ENCODE data around the gene IFIT2.
"Not testable (repeated sequence)": the region's sequence is repeated elsewhere in the genome, so short reads cannot be mapped to it uniquely, and the experiment has no call there.

The IFIT2 gene, protein sequence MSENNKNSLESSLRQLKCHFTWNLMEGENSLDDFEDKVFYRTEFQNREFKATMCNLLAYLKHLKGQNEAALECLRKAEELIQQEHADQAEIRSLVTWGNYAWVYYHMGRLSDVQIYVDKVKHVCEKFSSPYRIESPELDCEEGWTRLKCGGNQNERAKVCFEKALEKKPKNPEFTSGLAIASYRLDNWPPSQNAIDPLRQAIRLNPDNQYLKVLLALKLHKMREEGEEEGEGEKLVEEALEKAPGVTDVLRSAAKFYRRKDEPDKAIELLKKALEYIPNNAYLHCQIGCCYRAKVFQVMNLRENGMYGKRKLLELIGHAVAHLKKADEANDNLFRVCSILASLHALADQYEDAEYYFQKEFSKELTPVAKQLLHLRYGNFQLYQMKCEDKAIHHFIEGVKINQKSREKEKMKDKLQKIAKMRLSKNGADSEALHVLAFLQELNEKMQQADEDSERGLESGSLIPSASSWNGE

DNA sequence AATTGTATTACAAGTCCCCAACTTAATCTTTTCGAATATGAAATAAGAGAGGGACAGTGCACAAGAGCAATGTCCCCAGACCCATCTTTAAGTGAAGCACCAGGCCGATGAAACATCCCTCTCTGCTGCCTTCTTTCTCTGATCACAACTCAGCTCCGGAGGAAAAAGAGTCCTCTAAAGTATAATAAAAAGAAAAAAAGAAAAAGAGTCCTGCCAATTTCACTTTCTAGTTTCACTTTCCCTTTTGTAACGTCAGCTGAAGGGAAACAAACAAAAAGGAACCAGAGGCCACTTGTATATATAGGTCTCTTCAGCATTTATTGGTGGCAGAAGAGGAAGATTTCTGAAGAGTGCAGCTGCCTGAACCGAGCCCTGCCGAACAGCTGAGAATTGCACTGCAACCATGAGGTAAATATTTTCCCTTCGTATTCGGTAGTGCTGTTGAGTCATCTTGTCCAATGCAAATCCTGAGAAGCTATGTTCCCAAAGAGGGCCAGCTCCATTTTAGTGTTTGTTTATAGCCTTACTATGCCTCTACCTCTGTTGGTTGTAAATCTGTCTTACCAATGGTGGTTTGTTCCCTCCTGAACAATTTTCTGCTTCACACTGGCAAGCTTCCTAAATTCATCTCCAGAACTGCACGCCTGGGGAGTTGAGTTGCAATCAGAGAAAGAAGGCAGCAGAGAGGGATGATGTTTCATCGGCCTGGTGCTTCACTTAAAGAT, at the start of gene IFIT2:
Gene IFIT2, plus strand, starts transcription at position 326 of the 725 bp plus-strand sequence. Its CDS starts 78 bp downstream, at position 404.
- no peak for DNase-seq

DNA sequence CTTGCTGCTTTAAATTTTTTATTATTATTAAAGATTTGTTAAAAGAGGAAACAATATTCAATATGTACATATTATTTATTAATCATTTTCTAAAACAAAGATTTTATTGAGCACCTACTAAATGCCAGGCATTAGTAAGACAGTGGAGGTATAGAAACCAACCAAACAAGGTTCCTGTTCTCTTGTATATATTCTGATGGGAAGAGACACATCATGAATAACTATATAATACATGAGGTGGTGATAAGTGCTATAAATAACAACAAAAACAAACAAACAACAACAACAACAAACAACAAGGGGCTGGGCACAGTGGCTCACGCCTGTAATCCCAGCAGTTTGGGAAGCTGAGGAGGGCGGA, 49.6 kb upstream of the IFIT2 start:
- no peak for DNase-seq

- DNase-seq: not testable (repeated sequence)
These were observed 46.7 kb upstream of the IFIT2 start for GRCh38 chr10:89255091-89255579.

DNA sequence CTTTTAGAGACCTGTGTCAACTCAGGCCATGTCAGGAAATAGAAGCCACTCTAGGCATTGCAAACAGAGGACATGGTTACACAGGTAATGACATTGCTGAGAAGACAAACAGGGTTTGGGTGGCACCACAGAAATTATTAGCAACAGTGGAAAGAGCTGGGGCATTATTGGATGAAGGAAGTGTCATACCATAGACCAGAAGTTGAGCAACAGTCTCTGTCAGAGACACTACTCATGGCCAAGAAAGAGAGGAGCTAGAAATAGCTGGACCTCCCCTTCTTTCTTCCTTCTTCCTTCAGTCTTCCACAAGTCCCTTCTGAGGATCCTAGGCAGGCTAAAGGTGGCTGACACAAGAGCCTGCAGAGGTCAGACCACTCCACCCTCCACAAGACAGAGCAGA, 46.1 kb upstream of the IFIT2 start:
- no peak for DNase-seq

- no peak for DNase-seq
These were observed 45.5 kb upstream of the IFIT2 start for GRCh38 chr10:89256340-89256739.

GRCh38 chr10:89256962-89257361, 44.9 kb upstream of the IFIT2 start:
- DNase-seq: no peak

- no peak for DNase-seq
These were observed 44.3 kb upstream of the IFIT2 start for GRCh38 chr10:89257581-89257980.

GRCh38 chr10:89258881-89259280, 43.0 kb upstream of the IFIT2 start:
- no peak for DNase-seq

DNA sequence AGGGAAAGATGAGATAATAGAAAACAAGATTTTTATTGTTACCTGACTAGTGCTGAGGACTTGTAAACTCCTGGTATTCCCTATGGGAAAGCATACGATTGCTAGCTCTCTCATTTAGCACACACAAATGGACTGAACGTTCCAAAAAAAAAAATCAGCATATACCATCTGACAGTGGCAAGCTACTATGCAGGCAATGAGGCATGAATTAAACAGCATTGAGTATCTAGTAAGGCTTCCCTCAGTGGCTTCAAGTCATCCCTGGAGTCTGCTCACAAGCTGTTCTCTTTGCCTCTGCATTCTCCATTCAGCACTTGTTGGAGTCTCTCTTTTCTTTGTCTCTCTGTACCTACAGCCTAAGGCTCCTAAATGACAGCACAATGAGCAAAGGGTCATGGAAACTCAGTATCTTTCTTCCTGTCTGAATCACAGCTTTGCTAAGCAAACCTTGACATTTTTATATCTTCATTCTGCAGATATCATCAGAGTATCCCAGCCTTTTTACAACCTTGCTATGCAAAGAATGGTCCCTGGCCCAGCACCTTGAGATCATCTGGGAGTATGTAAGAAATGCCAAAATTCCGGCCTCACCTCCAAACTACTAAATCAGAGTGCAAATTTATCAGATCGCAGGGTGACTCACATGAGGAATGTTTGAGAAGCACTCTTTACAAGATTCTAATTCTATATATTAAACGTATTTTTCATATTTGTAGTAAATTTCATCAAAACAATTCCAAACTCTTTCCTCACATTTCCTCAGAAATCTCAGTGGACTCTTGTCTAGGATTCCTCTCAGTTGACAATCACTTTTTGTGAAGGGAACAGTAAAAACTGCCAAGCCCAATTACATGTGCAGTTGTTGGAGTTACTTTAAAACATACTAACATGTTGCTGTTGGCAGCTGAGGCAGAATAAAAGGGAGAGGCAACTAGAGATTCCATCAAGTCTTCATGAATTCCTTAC, 39.5 kb upstream of the IFIT2 start:
- DNase-seq: no peak

- no peak for DNase-seq
These were observed 38.8 kb upstream of the IFIT2 start for GRCh38 chr10:89263091-89263490.

DNA sequence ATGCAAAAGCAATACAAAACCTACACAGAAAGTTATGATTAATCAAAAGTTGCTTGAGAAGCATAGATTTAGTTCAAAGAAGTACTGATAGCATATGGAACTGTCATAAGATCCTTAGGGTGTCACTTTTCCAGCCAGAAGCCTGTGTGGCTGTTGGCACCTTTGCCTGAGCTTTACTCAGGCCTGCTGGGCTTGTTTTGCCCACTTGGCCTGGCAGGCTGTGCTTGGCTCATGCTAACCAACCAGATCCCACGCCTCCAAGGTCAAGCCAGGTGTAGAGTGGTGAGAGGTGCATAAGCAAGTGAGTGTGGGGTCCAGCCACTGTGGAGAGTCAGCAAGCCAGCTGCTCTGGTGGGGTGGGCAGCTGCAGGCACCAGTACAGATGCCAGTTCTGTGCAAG, 38.3 kb upstream of the IFIT2 start:
- no peak for DNase-seq

- DNase-seq: no peak
These were observed 35.0 kb upstream of the IFIT2 start for GRCh38 chr10:89266721-89267453.

DNA sequence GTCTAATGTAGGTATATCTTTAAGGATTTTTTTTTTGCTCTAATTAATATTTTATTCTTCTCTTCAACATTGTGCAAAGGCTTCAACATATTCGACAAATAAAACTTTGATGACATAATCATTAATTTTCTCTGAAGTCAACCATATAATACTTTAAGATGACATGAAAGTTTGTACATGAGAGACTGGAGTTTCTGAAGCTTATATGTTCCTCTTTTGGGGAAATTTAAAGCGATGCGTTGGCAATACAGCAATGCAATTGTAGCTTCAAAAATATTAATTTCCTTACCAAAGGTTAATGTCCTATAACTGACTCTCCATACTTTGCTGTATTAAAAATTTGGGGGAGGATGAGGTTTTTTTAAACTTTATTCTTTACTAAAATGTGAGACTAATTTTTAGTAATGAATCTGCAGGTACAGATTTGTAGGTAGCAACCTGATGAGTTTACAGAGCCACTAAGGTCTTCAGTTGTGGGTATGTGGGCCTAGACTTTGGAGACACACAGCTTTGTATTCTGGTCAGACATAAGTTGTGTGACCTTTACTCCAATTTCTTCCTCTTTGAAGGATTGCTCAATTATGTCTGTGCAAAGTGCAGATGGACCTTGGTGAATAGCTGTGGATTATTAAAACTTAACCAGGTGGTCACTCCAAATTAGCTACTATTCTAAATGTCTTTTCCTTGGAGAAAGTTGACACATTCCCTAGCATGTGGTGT, 32.3 kb upstream of the IFIT2 start:
- no peak for DNase-seq

- no peak for DNase-seq
These were observed 31.7 kb upstream of the IFIT2 start for GRCh38 chr10:89270153-89270483.

DNA sequence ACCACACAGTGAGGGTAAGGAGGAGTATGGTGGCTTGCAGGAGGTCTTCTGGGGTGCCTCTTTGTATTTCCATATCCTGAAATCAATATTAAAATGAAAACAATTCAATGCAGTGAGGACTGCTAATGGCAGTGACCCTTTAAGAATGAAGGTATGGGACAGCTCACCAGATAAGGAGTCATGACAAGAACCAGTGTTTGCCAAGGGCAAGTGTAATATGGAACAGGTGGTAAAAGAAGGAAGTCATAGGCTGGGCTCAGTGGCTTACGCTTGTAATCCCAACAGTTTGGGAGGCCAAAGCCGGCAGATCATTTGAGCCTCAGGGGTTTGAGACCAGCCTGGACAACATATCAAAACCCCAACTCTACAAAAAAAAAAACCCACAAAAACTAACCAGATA, 30.3 kb upstream of the IFIT2 start:
- no peak for DNase-seq

GRCh38 chr10:89273680-89274079, 28.2 kb upstream of the IFIT2 start:
- no peak for DNase-seq

DNA sequence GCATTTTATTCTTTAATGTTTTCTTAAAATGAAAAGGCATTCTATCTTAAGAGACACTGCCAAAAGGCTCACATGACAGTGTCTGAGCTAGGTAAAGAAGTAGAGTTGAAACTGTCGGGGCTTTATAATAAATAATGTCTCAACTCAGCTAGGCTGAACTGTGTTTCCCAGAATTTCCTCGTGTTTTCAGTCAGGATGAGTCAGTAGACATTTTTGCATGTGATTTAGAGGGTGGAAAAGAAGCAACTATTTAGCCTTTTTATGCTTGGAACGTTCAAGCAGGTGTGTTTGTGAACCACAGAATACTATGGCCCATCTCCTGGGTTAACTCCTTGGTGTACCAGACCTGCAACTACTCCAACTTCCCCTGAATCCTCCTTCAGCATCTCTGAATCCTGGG, 26.9 kb upstream of the IFIT2 start:
- no peak for DNase-seq

- DNase-seq: no peak
These were observed 26.5 kb upstream of the IFIT2 start for GRCh38 chr10:89275383-89275782.

DNA sequence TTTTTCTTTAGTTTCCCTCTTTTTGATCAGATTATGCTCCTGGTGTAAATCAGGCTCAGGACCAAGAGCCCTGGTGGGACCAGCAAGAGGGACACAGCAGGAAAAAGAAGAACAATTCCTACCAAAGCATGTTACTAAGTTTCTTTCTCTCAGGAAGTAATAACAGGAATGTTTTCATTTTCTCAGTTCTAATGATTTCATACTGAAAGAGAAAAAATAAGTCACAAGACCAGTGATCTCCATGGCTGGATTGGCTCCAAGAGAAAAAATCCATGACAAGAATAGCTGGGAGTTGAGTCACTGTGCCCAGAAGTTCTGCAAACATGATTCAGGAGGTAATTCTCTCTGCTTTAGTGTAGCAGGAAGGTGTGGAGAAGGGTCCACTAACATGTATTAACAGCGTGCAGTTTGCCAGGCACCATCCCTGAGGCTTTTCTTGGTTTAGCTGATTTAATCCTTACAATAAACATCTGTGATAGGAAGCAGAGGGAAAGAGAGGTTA, 23.8 kb upstream of the IFIT2 start:
- no peak for DNase-seq

GRCh38 chr10:89278900-89279392, 22.9 kb upstream of the IFIT2 start:
- DNase-seq: no peak

DNA sequence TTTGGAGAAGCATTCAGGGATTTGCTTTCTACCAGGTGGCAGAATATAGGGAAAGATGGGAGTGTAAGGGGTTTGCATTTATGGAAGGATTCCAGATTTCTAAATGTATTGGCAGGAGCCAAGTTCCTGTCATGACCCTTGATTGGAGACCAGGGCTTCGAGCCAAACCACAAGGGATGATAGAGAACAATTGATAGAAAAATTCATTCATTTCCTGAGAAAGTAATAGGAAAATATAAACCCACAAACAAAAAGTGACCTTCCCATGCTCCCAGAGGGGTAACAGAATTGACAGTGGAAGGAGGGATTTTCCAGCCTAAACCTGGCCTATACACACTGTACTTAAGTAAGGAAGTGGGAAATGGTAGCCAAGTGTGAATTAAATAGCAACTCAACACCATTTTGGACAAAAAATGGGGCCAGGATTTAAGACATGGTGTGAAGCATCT, 22.4 kb upstream of the IFIT2 start:
- no peak for DNase-seq
